Astrocyte of the spinal cord (primary cell): Measurements from ENCODE around the gene RBPJL.

Source experiments
- DNase-seq: peaks from one replicate; pipeline ENCODE4 v3.0.0; 2011; ENCODE audit warnings: low read depth, low spot score
- H3K4me3 ChIP-seq: 2 replicates; pipeline ENCODE4 v1.5.1; 2011; ENCODE audit warnings: low read depth, mild to moderate bottlenecking, low read length, moderate library complexity
- CTCF ChIP-seq: IDR thresholded peaks from 2 replicates; pipeline ENCODE4 v1.5.1; 2012; ENCODE audit warnings: low read depth, mild to moderate bottlenecking, low read length, inconsistent platforms
- in situ Hi-C: cut with HindIII; loops from 2 replicates; pipeline ENCODE4 v1.10.0; 2017; ENCODE audit warnings: low sequenced_read_pairs

The RBPJL gene

DNA sequence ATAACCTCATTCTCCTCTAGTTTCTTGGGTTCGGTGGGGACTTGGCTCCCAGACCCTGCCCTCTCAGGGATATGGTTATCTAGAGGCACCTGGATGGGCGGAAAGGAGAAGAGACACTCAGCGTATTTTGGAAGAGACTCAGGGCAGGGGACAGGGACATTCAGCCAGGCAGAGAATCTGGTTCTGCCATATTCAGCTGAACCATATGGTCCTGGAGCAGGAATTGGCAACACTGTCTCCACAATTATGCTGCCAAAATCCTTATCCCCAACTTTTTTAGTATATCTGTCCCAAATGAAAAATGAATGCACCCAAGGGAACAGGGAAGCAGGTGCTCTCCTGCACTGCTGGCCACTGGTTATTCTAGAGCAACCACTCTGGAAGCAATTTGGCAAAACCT lies 23.8 kb downstream of the RBPJL start:
- DNase-seq: no peak
- H3K4me3 ChIP-seq: no peak overlapping the region
- no peak for TF ChIP-seq CTCF
- in situ Hi-C loops: no loop called here

GRCh38 chr20:45336530-45337366 lies 30.1 kb downstream of the RBPJL start:
- TF ChIP-seq CTCF: no peak
- peak; percentile 84 for DNase-seq
- H3K4me3 ChIP-seq: no peak overlapping the region
- in situ Hi-C loops: no loop called here

DNA sequence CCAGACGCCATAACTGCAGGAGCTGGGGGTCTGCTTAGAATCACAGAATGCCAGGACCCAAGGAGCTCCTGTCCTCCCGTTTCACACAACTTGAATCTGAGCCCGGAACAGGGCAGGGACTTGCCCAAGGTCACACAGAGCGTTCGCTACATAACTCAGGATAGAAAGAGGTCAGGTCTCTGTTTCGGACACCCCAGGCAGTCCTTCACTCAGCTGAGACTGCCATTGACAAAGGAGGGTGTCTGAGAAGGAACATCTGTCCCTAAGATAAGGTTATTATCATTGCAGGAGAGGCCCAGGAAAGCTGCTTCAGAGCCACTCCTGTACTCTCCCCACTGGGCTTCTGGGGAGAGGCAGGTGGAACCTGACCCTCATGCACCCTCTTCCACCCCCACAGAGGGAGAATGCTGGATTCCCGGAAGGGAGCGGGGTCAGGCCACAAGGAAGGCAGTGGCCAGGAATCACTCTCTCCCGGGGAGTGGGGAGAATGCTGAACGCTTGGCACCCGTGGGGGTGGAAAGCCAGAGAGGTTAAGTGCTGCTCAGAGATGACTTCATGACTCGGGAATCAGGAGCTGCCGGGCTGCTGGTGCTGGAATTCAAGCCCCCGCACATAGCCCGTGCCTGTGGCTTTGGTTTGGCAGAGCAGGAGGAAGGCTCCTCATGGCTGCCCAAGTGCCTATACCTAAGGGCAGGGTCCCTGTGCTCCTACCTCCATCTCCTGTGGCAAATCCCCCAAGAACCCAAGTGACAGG lies 30.9 kb downstream of the RBPJL start:
- in situ Hi-C loops: no loop called here
- DNase-seq: peak; percentile 93
- no peak overlapping the region for H3K4me3 ChIP-seq
- TF ChIP-seq CTCF: no peak

- no peak overlapping the region for H3K4me3 ChIP-seq
- DNase-seq: no peak
- no peak for TF ChIP-seq CTCF
- in situ Hi-C loops: no loop called here
These were observed 31.7 kb downstream of the RBPJL start for GRCh38 chr20:45338121-45339030.

- no peak for DNase-seq
- no peak for TF ChIP-seq CTCF
- H3K4me3 ChIP-seq: no peak overlapping the region
- in situ Hi-C loops: no loop called here
These were observed 32.4 kb downstream of the RBPJL start for GRCh38 chr20:45339084-45339483.

DNA sequence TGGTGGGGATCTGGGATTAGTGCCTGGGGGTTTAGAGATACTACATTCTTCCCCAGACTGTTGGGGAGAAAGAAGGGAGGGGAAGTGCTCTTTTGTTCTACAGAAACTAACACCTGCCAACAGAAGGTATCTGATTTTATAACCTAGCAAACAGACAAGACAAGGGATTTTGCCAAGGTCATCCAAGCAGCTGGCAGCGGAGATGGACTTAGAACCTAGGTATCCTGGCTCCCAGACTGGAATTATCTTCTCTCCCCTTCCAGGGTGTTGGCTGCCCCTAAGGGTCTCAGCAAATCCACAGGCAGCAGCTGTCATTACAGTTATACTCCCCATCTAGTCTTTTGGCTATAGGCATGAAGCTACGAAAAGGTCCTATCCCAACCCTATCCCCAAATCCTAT lies 33.2 kb downstream of the RBPJL start:
- in situ Hi-C loops: no loop called here
- no peak overlapping the region for H3K4me3 ChIP-seq
- TF ChIP-seq CTCF: no peak
- DNase-seq: no peak
